OCI-LY1 (cell line): ENCODE data around the gene ZNF491.

ENCODE experiments used
- EZH2 ChIP-seq: fragments of 200-600 bp; sonication (generic), shearing (Covaris generic); IDR thresholded peaks from 2 replicates; pipeline ENCODE4 v1.8.0; 2017; ENCODE audit warnings: borderline replicate concordance, mixed run types, mild to moderate bottlenecking, antibody characterized with exemption, low read length, moderate library complexity, mixed read lengths
- TF ChIP-seq, protein P1 (sequence below): fragments of 200-600 bp; sonication (generic), shearing (Covaris generic); IDR thresholded peaks from 2 replicates; pipeline ENCODE4 v1.5.1; 2017; ENCODE audit warnings: mild to moderate bottlenecking, antibody characterized with exemption, low read length, moderate library complexity, mixed read lengths

DNA sequence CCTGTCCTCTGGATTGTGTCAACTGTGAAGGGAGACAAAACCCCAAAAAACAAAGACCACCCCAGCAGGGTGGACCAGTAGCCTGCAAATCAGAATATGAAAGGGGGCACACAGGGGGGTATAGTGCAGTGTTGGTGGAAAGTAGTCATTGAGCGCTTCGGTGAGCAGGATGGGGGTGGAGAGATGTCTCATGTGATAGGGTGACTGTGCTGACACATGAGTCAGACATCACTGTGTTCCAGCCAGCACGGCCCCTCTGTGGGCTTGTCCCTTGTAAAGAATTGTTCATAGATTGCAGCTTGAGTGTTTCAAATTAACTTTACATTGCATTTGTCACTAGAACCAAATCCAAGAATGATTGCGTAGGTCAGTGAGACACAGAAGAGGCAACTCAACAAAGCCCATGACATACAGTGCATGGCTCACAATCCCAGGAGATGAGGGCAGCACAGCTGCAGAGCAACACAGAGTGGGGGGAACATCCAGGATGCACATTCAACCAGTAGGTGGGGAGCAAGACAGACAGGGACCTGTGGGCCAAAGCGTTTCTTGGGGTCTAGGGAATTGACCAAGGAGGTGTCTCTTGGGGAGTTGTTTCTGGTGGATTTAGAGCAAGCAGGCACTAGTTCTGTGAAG, 23.3 kb downstream of the ZNF491 start:
- no peak for TF ChIP-seq EZH2
- TF ChIP-seq, protein P1, sequence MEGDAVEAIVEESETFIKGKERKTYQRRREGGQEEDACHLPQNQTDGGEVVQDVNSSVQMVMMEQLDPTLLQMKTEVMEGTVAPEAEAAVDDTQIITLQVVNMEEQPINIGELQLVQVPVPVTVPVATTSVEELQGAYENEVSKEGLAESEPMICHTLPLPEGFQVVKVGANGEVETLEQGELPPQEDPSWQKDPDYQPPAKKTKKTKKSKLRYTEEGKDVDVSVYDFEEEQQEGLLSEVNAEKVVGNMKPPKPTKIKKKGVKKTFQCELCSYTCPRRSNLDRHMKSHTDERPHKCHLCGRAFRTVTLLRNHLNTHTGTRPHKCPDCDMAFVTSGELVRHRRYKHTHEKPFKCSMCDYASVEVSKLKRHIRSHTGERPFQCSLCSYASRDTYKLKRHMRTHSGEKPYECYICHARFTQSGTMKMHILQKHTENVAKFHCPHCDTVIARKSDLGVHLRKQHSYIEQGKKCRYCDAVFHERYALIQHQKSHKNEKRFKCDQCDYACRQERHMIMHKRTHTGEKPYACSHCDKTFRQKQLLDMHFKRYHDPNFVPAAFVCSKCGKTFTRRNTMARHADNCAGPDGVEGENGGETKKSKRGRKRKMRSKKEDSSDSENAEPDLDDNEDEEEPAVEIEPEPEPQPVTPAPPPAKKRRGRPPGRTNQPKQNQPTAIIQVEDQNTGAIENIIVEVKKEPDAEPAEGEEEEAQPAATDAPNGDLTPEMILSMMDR, result no peak
